Bronchial epithelial cell (primary cell): ENCODE results near the gene PIP5K1B. TPM values are rescaled to one million over a fixed set of nuclear protein-coding genes. Genes with fewer than 3 reads are reported as not detected.

ENCODE experiments used
- DNase-seq: peaks from one replicate; pipeline ENCODE4 v3.0.0-alpha.2; 2010; ENCODE audit warnings: low read depth
- FAIRE-seq: peaks from 2 replicates; lab custom pipeline; 2011; peaks lifted over from hg19 to GRCh38; lab: Jason Lieb, UNC
- H3K27me3 ChIP-seq: 2 replicates; pipeline ENCODE4 v1.5.1; 2011; ENCODE audit warnings: low read length; ENCODE audit not compliant: control insufficient read depth, insufficient read depth
- H3K36me3 ChIP-seq: 2 replicates; pipeline ENCODE4 v1.5.1; 2011; ENCODE audit warnings: low read length; ENCODE audit not compliant: control insufficient read depth, insufficient read depth
- H3K4me3 ChIP-seq: 2 replicates; pipeline ENCODE4 v1.5.1; 2011; ENCODE audit warnings: mild to moderate bottlenecking, low read depth, low read length, control low read depth
- total RNA-seq: library from RNA; depleted of rRNA; stranded (reverse); fragments of >200 nt; gene quantifications from 2 replicates; pipeline ENCODE4 v1.2.1, GENCODE V29; 2014
- TF ChIP-seq, protein P1 (sequence below): IDR thresholded peaks from 2 replicates; pipeline ENCODE4 v1.5.1; 2011; ENCODE audit warnings: mild to moderate bottlenecking, moderate library complexity, low read length, control low read depth, inconsistent platforms; ENCODE audit not compliant: insufficient read depth, severe bottlenecking

PIP5K1B gene
- total RNA-seq, 1 donor from 2014 or later, result 2.9 TPM

DNA sequence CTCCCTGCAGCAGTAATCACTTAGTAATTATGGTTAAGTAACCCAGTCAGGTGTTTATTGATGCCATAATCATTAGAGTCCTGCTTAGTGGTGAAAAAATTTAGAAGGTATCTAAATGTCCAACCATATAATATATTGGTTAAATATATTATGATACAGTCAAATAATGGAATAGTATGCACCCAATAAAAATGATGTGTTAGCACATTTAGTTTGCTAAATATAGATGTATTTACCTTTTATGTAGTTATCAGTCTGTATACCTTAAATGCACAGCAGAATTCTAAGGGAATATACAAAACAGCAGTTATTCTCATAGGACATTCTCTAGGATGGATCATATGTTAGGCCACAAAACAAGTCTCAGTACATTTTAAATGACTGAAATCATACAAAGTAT, 218.4 kb downstream of the PIP5K1B start:
- no peaks in the 10 kb centered on the region for H3K36me3 ChIP-seq
- H3K4me3 ChIP-seq, result no peak overlapping the region
- TF ChIP-seq, protein P1, sequence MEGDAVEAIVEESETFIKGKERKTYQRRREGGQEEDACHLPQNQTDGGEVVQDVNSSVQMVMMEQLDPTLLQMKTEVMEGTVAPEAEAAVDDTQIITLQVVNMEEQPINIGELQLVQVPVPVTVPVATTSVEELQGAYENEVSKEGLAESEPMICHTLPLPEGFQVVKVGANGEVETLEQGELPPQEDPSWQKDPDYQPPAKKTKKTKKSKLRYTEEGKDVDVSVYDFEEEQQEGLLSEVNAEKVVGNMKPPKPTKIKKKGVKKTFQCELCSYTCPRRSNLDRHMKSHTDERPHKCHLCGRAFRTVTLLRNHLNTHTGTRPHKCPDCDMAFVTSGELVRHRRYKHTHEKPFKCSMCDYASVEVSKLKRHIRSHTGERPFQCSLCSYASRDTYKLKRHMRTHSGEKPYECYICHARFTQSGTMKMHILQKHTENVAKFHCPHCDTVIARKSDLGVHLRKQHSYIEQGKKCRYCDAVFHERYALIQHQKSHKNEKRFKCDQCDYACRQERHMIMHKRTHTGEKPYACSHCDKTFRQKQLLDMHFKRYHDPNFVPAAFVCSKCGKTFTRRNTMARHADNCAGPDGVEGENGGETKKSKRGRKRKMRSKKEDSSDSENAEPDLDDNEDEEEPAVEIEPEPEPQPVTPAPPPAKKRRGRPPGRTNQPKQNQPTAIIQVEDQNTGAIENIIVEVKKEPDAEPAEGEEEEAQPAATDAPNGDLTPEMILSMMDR, result no peak
- FAIRE-seq, result no peak
- DNase-seq, result no peak
- no peaks in the 10 kb centered on the region for H3K27me3 ChIP-seq

DNA sequence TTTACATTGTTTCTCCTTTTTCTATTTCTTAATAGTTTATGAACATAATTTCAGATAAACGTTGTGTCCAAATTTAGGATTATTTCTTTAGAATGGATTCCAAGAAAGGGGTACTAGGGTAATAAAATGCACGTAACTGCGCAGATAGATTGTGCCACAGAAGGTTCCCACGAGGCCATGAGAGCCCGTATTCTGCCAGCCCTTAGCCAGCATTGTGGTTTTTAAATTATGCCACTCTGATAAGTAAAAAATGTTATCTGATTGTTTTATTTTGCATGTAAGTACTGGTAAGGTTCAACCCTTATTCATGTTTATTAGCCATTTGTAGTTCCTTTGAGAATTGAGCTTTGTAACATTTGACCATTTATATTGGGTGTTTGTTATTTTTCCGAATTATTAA, 220.1 kb downstream of the PIP5K1B start:
- H3K27me3 ChIP-seq, result no peaks in the 10 kb centered on the region
- DNase-seq (no peak), FAIRE-seq (no peak)
- H3K36me3 ChIP-seq, result no peaks in the 10 kb centered on the region
- TF ChIP-seq, protein P1, result no peak
- H3K4me3 ChIP-seq, result no peak overlapping the region

DNA sequence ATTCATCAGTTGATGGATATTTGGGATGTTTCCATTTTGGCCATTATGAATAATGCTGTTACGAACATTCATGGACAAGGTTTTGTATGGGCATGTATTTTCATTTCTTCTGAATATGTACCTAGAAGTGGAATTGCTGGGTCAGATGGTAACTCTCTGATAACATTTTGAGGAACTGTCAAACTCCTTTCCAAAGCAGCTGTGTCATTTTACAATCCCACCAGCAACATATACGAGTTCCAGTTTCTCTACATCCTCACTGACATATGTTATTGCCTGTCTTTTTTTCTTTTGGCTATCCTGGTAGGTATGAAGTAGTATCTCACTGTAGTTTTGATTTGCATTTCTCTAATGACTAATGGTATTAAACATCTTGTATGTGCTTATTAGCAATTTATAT, 222.1 kb downstream of the PIP5K1B start:
- DNase-seq (no peak), FAIRE-seq (no peak)
- Histone ChIP-seq H3K4me3 (no peak overlapping the region), H3K27me3 (no peaks in the 10 kb centered on the region), H3K36me3 (no peaks in the 10 kb centered on the region)
- TF ChIP-seq, protein P1, result no peak

GRCh38 chr9:68931821-68932220, 226.8 kb downstream of the PIP5K1B start:
- Histone ChIP-seq H3K27me3 (no peaks in the 10 kb centered on the region), H3K36me3 (no peaks in the 10 kb centered on the region), H3K4me3 (no peak overlapping the region)
- no peak for DNase-seq
- TF ChIP-seq, protein P1, result no peak
- no peak for FAIRE-seq

- H3K4me3 ChIP-seq, result no peak overlapping the region
- TF ChIP-seq, protein P1, result no peak
- FAIRE-seq, result no peak
- no peak for DNase-seq
- no peaks in the 10 kb centered on the region for H3K36me3 ChIP-seq
- H3K27me3 ChIP-seq, result no peaks in the 10 kb centered on the region
These were observed 227.4 kb downstream of the PIP5K1B start for GRCh38 chr9:68932458-68932857.
